Peyer's patch (tissue), 4 donors: Measurements from ENCODE around the gene DOCK4.

Source experiments
- CTCF ChIP-seq, 6 experiments: fragments of 450-650 bp in 4 of 6; fragments of 200-600 bp in 2 of 6; sonication (generic) in 1 of 6; IDR thresholded peaks; one replicate each; pipeline ENCODE4 v1.5.1; 2017 to 2019; ENCODE audit warnings: antibody characterized with exemption in 6 of 6, mild to moderate bottlenecking in 3 of 6, moderate library complexity in 1 of 6
- POLR2A ChIP-seq, 2 donors: fragments of 450-650 bp; IDR thresholded peaks; one replicate each; pipeline ENCODE4 v1.5.1; 2017; ENCODE audit warnings: antibody characterized with exemption in 2 of 2, mild to moderate bottlenecking in 2 of 2, moderate library complexity in 2 of 2

DNA sequence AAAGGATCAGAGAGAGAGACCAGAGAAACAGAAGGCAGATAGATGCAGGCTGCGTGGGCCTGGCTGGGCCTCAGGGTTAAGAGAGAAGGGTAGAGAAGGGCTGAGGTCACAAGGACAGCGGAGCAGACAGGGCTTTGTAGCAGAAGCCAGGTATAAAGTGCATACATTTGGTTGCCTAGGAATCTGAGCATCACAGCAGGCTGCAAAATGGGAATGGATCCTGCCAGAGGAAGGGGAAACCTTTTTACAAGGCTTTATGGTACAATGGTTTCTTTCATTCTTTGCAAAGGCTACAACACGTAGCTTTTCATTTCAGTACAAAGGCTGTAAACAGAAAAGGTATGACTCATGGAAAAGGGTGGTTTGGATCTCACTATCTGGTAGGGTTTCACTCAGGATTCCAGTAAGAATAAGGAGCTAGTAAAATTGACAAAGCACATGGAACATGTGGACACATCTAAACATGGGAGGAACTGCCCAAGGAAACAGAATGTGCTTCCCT, 275.1 kb downstream of the DOCK4 start:
- no peak for TF ChIP-seq CTCF (IDR thresholded peaks at IDR 0.05)
- no peak for TF ChIP-seq POLR2A (IDR thresholded peaks at IDR 0.05)
